Measurements from ENCODE around the gene MYH1. TPM values are rescaled to one million over a fixed set of nuclear protein-coding genes. Genes with fewer than 3 reads are reported as not detected.

The MYH1 gene
- total and polyA plus RNA-seq, 2 experiments from 2014 or later, result not detected

DNA sequence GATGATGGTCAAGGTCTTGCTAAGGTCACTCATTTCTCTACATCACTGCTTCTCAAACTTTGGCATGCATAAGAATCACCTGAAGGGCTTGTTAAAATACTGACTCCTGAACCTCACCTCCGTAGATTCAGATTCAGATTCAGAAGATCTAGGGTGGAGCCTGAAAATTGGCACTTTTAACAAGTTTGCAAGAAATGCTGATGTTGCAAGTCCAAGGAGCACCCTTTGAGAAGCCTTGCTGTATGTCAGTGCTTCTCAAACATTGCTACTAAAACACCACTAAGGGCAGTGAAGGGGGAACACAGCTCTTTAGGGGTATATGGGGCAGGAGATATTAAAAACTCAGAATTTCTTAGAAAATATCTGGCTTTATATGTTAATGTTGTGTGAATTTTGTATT is 13.7 kb upstream of the MYH1 start:
- no peaks in the 10 kb centered on the region for H3K9me2 ChIP-seq (replicated peaks; ENCODE audit: insufficient read depth)
- no peaks in the 10 kb centered on the region for H3K36me3 ChIP-seq (replicated peaks; ENCODE audit: insufficient read depth, low read depth)
- no peaks in the 10 kb centered on the region for H4K20me1 ChIP-seq (ENCODE audit: insufficient read depth, poor library complexity, severe bottlenecking)
- 82% methylated on average over 1 of the region's 1 CpG for WGBS (ENCODE audit: low lambda C conversion rate, missing lambda C conversion rate)
- no peaks in the 10 kb centered on the region for H3K9me3 ChIP-seq (ENCODE audit: low read depth)
- H3K4me1 ChIP-seq (ENCODE audit: insufficient read depth), result no peaks in the 10 kb centered on the region
- no peak overlapping the region for H3K27ac ChIP-seq
- TF ChIP-seq, protein P1, sequence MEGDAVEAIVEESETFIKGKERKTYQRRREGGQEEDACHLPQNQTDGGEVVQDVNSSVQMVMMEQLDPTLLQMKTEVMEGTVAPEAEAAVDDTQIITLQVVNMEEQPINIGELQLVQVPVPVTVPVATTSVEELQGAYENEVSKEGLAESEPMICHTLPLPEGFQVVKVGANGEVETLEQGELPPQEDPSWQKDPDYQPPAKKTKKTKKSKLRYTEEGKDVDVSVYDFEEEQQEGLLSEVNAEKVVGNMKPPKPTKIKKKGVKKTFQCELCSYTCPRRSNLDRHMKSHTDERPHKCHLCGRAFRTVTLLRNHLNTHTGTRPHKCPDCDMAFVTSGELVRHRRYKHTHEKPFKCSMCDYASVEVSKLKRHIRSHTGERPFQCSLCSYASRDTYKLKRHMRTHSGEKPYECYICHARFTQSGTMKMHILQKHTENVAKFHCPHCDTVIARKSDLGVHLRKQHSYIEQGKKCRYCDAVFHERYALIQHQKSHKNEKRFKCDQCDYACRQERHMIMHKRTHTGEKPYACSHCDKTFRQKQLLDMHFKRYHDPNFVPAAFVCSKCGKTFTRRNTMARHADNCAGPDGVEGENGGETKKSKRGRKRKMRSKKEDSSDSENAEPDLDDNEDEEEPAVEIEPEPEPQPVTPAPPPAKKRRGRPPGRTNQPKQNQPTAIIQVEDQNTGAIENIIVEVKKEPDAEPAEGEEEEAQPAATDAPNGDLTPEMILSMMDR (IDR thresholded peaks at IDR 0.05; ENCODE audit: poor library complexity), result no peak
- TF ChIP-seq EZH2phosphoT487 (IDR thresholded peaks at IDR 0.05; ENCODE audit: low read depth, severe bottlenecking, unreplicated experiment) (no peak), EZH2 (IDR thresholded peaks at IDR 0.05; ENCODE audit: borderline replicate concordance) (no peak)
- no peak overlapping the region for H3K4me2 ChIP-seq
- H2AFZ ChIP-seq, result no peak overlapping the region
- H3K27me3 ChIP-seq, result no peaks in the 10 kb centered on the region
- no peaks in the 10 kb centered on the region for H3K79me2 ChIP-seq
- DNase-seq (ENCODE audit: low spot score), result no peak
- no peak overlapping the region for H3K4me3 ChIP-seq

DNA sequence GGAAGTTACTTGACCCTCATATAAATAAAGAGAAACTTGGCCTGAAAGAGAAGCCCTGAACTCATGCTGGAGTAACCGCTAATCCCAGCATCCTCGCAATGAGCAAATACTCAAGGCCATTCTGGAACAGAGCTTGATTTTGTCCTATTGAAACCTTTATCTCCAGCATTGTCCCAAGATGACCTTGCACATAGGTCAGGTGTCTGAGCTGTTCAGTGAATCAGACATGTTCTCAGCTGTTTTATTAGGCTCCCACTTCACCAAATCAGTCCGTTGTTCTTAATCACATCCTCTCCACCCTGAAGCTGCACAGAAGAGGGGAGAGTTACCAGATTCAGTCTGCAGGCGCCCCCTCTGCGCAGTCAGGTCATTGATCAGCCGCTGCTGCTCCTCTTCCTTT is 9.1 kb upstream of the MYH1 start:
- WGBS (ENCODE audit: low lambda C conversion rate, missing lambda C conversion rate), result 77% methylated on average over 6 of the region's 6 CpGs

DNA sequence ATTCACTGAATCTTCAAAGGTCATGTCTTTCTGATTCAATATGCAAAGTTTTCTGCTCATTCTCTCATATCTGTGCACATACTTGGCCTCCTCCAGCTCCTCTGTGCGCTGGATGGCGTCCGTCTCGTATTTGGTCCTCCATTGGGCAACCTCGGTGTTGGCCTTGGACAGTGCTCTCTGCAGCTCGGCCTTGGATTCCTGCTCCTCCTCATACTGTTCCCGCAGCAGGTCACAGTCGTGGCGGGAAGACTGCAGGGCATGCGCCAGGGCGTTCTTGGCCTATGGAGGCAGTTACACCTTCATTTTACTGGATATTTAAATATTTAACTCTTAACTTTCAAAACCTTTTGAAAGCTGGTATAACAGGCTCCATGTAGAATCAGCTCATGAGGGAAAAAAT is 8.2 kb upstream of the MYH1 start:
- H3K4me3 ChIP-seq, result no peak overlapping the region
- no peaks in the 10 kb centered on the region for H3K4me1 ChIP-seq (ENCODE audit: insufficient read depth)
- H4K20me1 ChIP-seq (ENCODE audit: insufficient read depth, poor library complexity, severe bottlenecking), result no peaks in the 10 kb centered on the region
- no peak overlapping the region for H2AFZ ChIP-seq
- H3K9me3 ChIP-seq (ENCODE audit: low read depth), result no peaks in the 10 kb centered on the region
- TF ChIP-seq EZH2phosphoT487 (IDR thresholded peaks at IDR 0.05; ENCODE audit: low read depth, severe bottlenecking, unreplicated experiment), result no peak
- TF ChIP-seq, protein P1 (IDR thresholded peaks at IDR 0.05; ENCODE audit: poor library complexity), result no peak
- no peak for TF ChIP-seq EZH2 (IDR thresholded peaks at IDR 0.05; ENCODE audit: borderline replicate concordance)
- WGBS (ENCODE audit: low lambda C conversion rate, missing lambda C conversion rate), result 96% methylated on average over 11 of the region's 11 CpGs
- no peaks in the 10 kb centered on the region for H3K79me2 ChIP-seq
- DNase-seq (ENCODE audit: low spot score), result no peak
- no peak overlapping the region for H3K27ac ChIP-seq
- no peaks in the 10 kb centered on the region for H3K36me3 ChIP-seq (replicated peaks; ENCODE audit: insufficient read depth, low read depth)
- H3K27me3 ChIP-seq, result no peaks in the 10 kb centered on the region
- H3K9me2 ChIP-seq (replicated peaks; ENCODE audit: insufficient read depth), result no peaks in the 10 kb centered on the region
- H3K4me2 ChIP-seq, result no peak overlapping the region

More for the DNA sequence above, 9.1 kb upstream of the MYH1 start:
- H3K27ac ChIP-seq, result no peak overlapping the region
- TF ChIP-seq EZH2 (IDR thresholded peaks at IDR 0.05; ENCODE audit: borderline replicate concordance) (no peak), EZH2phosphoT487 (IDR thresholded peaks at IDR 0.05; ENCODE audit: low read depth, severe bottlenecking, unreplicated experiment) (no peak)
- TF ChIP-seq, protein P1 (IDR thresholded peaks at IDR 0.05; ENCODE audit: poor library complexity), result no peak
- H3K4me1 ChIP-seq (ENCODE audit: insufficient read depth), result no peaks in the 10 kb centered on the region
- H3K4me3 ChIP-seq, result no peak overlapping the region
- no peaks in the 10 kb centered on the region for H3K9me2 ChIP-seq (replicated peaks; ENCODE audit: insufficient read depth)
- no peak for DNase-seq (ENCODE audit: low spot score)
- no peaks in the 10 kb centered on the region for H4K20me1 ChIP-seq (ENCODE audit: insufficient read depth, poor library complexity, severe bottlenecking)
- no peak overlapping the region for H2AFZ ChIP-seq
- H3K36me3 ChIP-seq (replicated peaks; ENCODE audit: insufficient read depth, low read depth), result no peaks in the 10 kb centered on the region
- H3K27me3 ChIP-seq, result no peaks in the 10 kb centered on the region
- no peaks in the 10 kb centered on the region for H3K79me2 ChIP-seq
- H3K9me3 ChIP-seq (ENCODE audit: low read depth), result no peaks in the 10 kb centered on the region
- no peak overlapping the region for H3K4me2 ChIP-seq

DNA sequence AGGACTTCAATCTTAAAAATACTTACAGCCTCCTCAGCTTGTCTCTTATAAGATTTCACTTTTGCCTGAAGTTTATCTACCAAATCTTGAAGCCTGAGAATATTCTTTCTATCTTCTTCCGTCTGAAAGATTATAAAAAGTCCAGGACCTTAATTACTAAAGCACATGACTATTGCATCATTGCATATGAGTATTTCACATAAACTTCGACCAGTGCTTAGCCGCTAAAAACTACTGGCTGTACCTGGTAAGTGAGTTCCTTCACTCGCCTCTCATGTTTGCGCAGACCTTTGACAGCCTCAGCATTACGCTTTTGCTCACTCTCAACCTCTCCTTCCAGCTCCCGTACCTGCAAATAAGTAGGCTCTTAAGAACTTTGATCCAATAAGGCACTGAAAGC is 4.7 kb upstream of the MYH1 start:
- H3K27me3 ChIP-seq, result peaks cover 5% of the 10 kb centered on the region
- H3K27ac ChIP-seq, result no peak overlapping the region
- no peaks in the 10 kb centered on the region for H3K9me2 ChIP-seq (replicated peaks; ENCODE audit: insufficient read depth)
- no peak overlapping the region for H2AFZ ChIP-seq
- H3K4me1 ChIP-seq (ENCODE audit: insufficient read depth), result no peaks in the 10 kb centered on the region
- H3K4me3 ChIP-seq, result no peak overlapping the region
- H3K79me2 ChIP-seq, result no peaks in the 10 kb centered on the region
- no peaks in the 10 kb centered on the region for H3K9me3 ChIP-seq (ENCODE audit: low read depth)
- no peaks in the 10 kb centered on the region for H3K36me3 ChIP-seq (replicated peaks; ENCODE audit: insufficient read depth, low read depth)
- no peak for DNase-seq (ENCODE audit: low spot score)
- no peak overlapping the region for H3K4me2 ChIP-seq
- 94% methylated on average over 7 of the region's 7 CpGs for WGBS (ENCODE audit: low lambda C conversion rate, missing lambda C conversion rate)
- TF ChIP-seq, protein P1 (IDR thresholded peaks at IDR 0.05; ENCODE audit: poor library complexity), result no peak
- TF ChIP-seq EZH2 (IDR thresholded peaks at IDR 0.05; ENCODE audit: borderline replicate concordance) (no peak), EZH2phosphoT487 (IDR thresholded peaks at IDR 0.05; ENCODE audit: low read depth, severe bottlenecking, unreplicated experiment) (no peak)
- no peaks in the 10 kb centered on the region for H4K20me1 ChIP-seq (ENCODE audit: insufficient read depth, poor library complexity, severe bottlenecking)
